ENCODE data around the gene NGF.
"Not testable (repeated sequence)": the region's sequence is repeated elsewhere in the genome, so short reads cannot be mapped to it uniquely, and the experiment has no call there.

Gene NGF

DNA sequence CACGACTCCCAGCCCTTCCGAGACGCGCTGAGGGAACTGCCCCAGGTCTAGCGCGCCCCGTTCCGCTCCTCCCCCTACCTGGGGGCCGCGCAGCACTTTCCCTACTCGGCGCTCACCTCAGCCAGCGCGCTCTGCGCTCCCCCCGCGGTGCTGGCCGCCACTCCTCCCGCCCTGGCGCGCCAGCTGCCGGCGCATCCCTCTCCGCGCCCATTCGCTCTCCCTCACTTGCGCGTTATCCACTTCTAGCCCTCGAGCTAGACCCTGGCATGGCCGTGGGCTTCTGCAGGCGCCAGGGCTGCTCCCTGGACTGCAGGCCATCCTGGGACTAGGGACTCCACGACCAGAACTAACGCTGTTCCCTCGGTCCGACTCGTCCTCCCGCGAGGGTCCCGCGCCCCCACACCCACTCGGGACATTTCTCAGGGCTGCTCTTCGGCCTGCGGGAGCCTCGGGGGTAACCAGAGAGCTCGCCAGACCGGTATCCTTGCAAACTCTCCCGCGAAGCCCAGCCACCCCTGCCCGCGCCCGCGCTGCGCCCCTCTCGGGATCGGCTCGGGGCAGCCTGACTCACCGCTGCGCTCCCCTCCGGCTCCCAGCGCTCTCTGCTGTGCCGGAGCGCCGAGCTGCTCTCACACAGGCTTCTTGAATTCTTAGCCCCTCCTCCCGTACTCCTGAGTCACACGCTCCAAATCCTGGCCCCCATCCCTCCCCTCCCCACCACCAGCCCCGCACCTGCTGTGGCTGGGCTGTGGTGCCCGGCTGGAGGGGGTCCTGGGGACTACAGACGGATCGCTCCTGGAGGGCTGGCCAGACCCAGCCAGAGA is at the start of gene NGF:
NGF (minus strand) TSS at position 617 of the 824 bp plus-strand sequence. CDS start 51,454 bp downstream, outside the sequence.
- DNase-seq (ENCODE audit: low spot score), result no peak

- DNase-seq (ENCODE audit: low spot score), result not testable (repeated sequence)
These were observed 45.4 kb upstream of the NGF start for GRCh38 chr1:115383455-115383854.

GRCh38 chr1:115379943-115380342 is 41.9 kb upstream of the NGF start:
- no peak for DNase-seq (ENCODE audit: low spot score)

DNA sequence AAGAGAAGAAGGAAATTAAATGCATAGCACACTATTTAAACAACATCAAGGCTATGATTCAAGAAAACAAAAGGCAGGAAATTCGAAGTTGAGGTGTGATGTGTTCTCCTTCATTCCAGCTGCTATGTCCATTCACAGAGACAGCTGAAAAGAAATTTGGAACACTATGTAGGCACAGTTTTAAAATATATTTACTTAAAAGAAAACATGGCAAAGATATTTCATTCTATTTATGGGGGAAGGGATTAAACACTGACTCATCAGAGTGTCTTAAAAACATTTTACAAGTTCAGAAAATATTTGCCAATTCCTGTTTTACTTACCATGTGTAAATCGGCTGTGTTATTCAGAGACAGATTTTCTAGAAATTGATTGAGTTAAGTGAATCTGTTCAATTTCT is 39.4 kb upstream of the NGF start:
- DNase-seq (ENCODE audit: low spot score), result no peak

GRCh38 chr1:115374598-115374997 is 36.5 kb upstream of the NGF start:
- no peak for DNase-seq (ENCODE audit: low spot score)

DNA sequence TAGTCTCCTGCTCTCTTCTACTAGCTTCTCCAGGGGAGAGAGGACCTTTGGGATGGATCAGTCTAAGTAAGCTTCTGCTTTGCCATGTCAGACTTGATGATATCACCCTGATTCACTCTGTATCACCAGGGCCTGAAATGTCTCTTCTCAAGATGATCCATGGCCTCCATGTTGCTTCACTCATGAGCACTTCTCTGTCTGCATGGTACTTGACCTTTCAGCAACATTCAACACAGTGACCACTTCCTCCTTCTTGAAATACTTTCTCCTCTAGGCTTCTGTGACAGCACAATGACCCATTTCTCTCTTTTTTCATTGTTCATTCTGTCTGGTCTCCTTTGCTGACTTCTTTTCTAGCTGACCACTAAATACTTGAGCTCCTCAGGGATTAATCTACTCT is 35.3 kb upstream of the NGF start:
- no peak for DNase-seq (ENCODE audit: low spot score)

GRCh38 chr1:115365738-115366137 is 27.7 kb upstream of the NGF start:
- no peak for DNase-seq (ENCODE audit: low spot score)

GRCh38 chr1:115364780-115365155 is 26.7 kb upstream of the NGF start:
- DNase-seq (ENCODE audit: low spot score), result no peak

DNA sequence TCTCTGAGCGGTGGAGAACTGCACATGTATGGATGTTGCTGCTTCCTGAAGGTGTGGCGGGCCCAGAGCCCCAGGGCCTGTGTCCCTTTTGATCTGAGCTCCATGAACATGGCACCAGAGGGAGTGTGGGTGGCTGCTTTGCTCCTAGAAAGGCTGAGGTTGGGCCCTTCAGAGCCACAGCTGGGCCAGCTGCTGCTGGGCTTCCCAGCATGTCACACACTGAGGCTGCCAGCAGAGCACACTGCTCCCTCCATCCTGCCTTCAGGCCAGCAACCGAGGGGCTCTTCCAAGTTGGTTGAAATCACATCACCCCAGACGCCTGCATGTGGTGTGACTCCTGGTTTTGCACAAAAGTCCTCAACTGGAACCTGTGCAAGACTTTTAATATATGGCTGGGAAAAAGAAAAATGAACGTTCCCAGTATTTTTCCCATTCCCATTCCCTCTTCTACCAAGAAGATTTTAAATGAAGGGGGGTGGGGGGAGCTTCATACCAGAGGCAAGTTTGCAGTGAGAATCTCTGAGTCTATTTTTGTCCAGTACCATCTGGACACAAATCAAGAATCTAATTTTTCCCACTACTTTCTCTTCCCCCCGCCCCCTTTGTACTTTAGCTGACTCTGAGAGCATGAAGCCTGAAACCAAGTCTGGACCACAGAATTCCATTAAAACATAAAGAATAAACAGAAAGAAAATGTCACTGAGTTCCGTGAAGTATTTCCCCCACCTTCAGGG is 26.2 kb upstream of the NGF start:
- no peak for DNase-seq (ENCODE audit: low spot score)

DNA sequence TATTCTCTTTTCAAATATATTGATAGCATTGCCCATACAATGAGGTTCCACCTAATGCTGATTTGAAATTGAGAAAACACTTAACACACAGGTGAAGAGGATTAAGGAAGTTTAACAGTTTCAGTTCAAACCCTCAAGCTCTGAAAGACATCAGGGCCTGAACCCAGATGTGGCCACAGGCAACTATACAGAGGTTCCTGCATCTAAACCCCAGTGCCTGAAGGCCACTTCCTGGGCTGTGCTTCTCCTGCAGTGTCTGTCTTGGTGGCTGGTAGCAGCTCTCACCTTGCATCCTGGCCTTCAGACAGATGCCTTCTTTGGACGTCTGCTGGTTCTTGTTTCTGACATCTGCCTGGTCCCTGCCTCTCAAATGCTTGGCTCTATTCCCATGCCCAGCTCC is 25.1 kb upstream of the NGF start:
- no peak for DNase-seq (ENCODE audit: low spot score)

- not testable (repeated sequence) for DNase-seq (ENCODE audit: low spot score)
These were observed 22.6 kb upstream of the NGF start for GRCh38 chr1:115360505-115361129.

DNA sequence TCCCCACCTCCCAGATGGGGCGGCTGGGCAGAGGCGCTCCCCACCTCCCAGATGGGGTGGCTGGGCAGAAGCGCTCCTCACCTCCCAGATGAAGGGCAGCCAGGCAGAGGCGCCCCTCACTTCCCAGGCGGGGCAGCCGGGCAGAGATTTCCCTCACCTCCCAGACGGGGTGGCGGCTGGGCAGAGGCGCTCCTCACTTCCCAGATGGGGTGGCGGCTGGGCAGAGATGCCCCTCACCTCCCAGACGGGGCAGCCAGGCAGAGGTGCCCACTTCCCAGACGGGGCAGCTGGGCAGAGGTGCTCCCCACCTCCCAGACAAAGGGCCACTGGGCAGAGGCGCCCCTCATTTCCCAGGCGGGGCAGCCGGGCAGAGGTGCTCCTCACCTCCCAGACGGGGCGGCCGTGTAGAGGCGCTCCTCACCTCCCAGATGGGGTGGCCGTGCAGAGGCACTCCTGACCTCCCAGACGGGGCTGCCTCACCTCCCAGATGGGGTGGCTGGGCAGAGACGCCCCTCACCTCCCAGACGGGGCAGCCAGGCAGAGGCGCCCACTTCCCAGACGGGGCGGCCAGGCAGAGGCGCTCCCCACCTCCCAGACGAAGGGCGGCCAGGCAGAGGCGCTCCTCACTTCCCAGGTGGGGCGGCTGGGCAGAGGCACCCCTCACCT is 21.9 kb upstream of the NGF start:
- DNase-seq (ENCODE audit: low spot score), result not testable (repeated sequence)

- DNase-seq (ENCODE audit: low spot score), result no peak
These were observed 18.3 kb upstream of the NGF start for GRCh38 chr1:115356356-115356755.

DNA sequence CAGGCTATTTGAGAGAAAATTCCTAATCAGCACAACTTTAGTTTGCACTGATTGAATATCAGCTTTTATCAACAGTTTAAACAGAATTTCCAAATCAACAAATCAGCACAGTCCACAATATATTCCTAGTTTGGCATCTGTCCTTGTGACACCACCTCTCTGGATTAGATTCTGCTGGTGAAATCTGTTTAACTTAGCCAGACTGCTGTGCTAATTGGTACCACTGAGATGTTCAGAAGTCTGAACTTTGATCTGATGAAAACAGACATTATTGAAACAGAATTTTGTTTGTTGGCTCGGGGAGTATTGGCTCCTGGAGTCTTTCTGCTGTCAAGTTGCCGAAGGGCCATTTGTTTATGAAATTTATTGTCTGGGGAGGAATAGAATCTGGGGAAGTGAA is 17.0 kb upstream of the NGF start:
- DNase-seq (ENCODE audit: low spot score), result no peak

GRCh38 chr1:115351143-115351542 is 13.1 kb upstream of the NGF start:
- DNase-seq (ENCODE audit: low spot score), result no peak

DNA sequence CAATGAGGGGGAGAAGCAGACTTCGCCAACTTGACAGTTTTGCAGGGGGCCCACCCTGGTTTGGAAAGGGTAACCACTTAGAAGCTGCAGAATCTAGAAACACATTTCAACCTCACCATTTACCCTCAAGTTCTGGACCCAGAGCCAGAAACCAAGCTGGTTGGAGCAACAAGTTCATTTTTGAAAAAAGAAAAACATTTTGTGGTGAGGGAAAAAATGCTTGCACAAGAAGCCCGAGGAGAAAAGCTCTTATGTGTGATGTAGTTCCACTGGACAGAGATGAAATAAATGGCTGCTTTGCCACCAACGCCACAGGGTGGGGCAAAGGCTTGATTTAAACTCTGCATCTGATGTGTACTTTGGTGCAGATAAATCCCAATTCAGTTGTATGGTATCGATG is 10.6 kb upstream of the NGF start:
- no peak for DNase-seq (ENCODE audit: low spot score)

GRCh38 chr1:115347282-115347681 is 9.2 kb upstream of the NGF start:
- no peak for DNase-seq (ENCODE audit: low spot score)

DNA sequence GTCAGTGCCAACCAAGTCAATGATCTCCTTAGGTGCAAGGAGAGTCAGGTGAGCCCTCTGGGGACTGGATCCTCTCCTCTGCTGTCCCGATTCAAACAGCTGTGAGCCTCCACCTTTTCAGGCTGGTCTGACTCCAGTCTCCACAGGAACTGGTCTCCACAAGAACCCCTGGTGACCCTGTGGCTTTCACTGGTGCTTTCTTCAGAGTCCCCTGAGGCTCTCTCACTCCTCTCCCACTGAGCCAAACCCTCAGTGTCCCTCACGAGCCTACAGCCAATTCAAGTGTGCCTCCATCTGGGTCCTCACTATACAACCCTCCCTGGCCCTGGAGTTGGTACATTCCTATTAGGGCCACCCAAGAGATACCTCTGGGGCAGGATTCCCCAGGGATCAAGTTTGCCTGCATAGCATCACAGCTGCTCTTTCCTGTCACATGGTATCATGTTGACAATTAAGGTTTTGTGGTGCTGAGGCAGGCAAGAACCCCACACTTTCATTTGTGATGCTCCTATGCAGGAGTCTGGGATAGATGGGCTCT is 5.2 kb upstream of the NGF start:
- DNase-seq (ENCODE audit: low spot score), result no peak

GRCh38 chr1:115341948-115342347 is 3.9 kb upstream of the NGF start:
- DNase-seq (ENCODE audit: low spot score), result no peak

- no peak for DNase-seq (ENCODE audit: low spot score)
These were observed 2.8 kb upstream of the NGF start for GRCh38 chr1:115340879-115341278.

DNA sequence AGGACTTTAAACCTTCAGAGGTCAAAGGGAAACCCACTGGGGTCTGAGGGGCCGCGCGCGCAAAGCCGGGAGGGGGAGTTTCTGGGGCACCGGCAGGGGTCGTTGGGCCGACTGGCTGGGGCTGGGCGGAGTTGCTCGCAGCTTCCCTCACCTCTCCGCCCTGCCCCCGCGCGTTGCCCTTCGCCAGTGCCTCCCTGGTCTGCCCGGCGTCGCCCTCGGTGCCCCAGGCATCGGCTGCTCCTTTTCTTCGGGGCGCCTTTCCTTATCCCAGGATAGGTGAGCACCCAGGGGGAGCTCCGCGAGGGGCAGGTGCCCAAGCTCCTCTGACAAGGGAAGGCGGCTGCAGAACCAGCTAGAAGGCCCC is 390 bp upstream of the NGF start:
- no peak for DNase-seq (ENCODE audit: low spot score)

- DNase-seq (ENCODE audit: low spot score), result no peak
These were observed 795 bp downstream of the NGF start for GRCh38 chr1:115337276-115337632.
